Neural progenitor cell (in vitro differentiated cells): ENCODE results near the gene KIF26B. TPM values are rescaled to one million over a fixed set of nuclear protein-coding genes. Genes with fewer than 3 reads are reported as not detected.
A peak's percentile ranks its signal among the peaks of the same experiment; 100 is the strongest.

Source experiments
- DNase-seq: peaks from one replicate; pipeline ENCODE4 v3.0.0-alpha.2; 2016; ENCODE audit warnings: low spot score
- H2AFZ ChIP-seq: fragments of 200-600 bp; sonication (generic); replicated peaks from 2 replicates; pipeline ENCODE4 v1.6.1; 2016; ENCODE audit warnings: antibody characterized with exemption
- H3F3A ChIP-seq: fragments of 200-600 bp; sonication (generic); 2 replicates; pipeline ENCODE4 v1.6.1; 2016; ENCODE audit warnings: antibody characterized with exemption, low read depth
- H3K27ac ChIP-seq: fragments of 200-600 bp; sonication (generic); 2 replicates; pipeline ENCODE4 v1.5.1; 2016; ENCODE audit warnings: mild to moderate bottlenecking
- H3K27me3 ChIP-seq: fragments of 200-600 bp; sonication (generic); 2 replicates; pipeline ENCODE4 v1.6.1; 2016; ENCODE audit warnings: mild to moderate bottlenecking, moderate library complexity
- H3K36me3 ChIP-seq: fragments of 200-600 bp; sonication (generic); 2 replicates; pipeline ENCODE4 v1.5.1; 2016
- H3K4me1 ChIP-seq: fragments of 200-600 bp; sonication (generic); 2 replicates; pipeline ENCODE4 v1.6.1; 2016; ENCODE audit warnings: mixed run types
- H3K4me2 ChIP-seq: fragments of 200-600 bp; sonication (generic); 2 replicates; pipeline ENCODE4 v1.6.1; 2016
- H3K4me3 ChIP-seq: fragments of 200-600 bp; sonication (generic); 2 replicates; pipeline ENCODE4 v1.5.1; 2016
- H3K79me2 ChIP-seq: fragments of 200-600 bp; sonication (generic); 2 replicates; pipeline ENCODE4 v1.6.1; 2016; ENCODE audit warnings: low read depth
- H3K9ac ChIP-seq: fragments of 200-600 bp; sonication (generic); 2 replicates; pipeline ENCODE4 v1.6.1; 2016
- H3K9me3 ChIP-seq: fragments of 200-600 bp; sonication (generic); 2 replicates; pipeline ENCODE4 v1.5.1; 2016; ENCODE audit warnings: low read depth
- H4K20me1 ChIP-seq: fragments of 200-600 bp; sonication (generic); 2 replicates; pipeline ENCODE4 v1.6.1; 2016; ENCODE audit warnings: low read depth
- H3K27ac Mint-ChIP-seq: 3 replicates; pipeline ENCODE4 v1.8.0; 2021; ENCODE audit warnings: mixed read lengths
- H3K27me3 Mint-ChIP-seq: 2 replicates; pipeline ENCODE4 v1.8.0; 2022; ENCODE audit warnings: low read depth, mild to moderate bottlenecking, inconsistent platforms, moderate library complexity, mixed read lengths; ENCODE audit not compliant: insufficient read depth
- H3K36me3 Mint-ChIP-seq: 3 replicates; pipeline ENCODE4 v1.8.0; 2021; ENCODE audit warnings: mixed read lengths
- H3K4me1 Mint-ChIP-seq: 3 replicates; pipeline ENCODE4 v1.8.0; 2021; ENCODE audit warnings: mixed read lengths
- H3K4me3 Mint-ChIP-seq: 3 replicates; pipeline ENCODE4 v1.8.0; 2021; ENCODE audit warnings: mild to moderate bottlenecking, moderate library complexity, mixed read lengths
- H3K9me3 Mint-ChIP-seq: 3 replicates; pipeline ENCODE4 v1.8.0; 2020; ENCODE audit warnings: mixed read lengths
- EZH2 ChIP-seq: fragments of 200-600 bp; sonication (generic); IDR thresholded peaks from 2 replicates; pipeline ENCODE4 v1.6.1; 2017; ENCODE audit warnings: antibody characterized with exemption, mild to moderate bottlenecking, moderate library complexity
- EZH2phosphoT487 ChIP-seq: fragments of 200-600 bp; sonication (generic); IDR thresholded peaks from 2 replicates; pipeline ENCODE4 v1.6.1; 2017; ENCODE audit warnings: antibody characterized with exemption
- total RNA-seq: library from RNA; depleted of rRNA; stranded (reverse); fragments of >200 nt; gene quantifications from 2 replicates; pipeline ENCODE4 v1.2.3, GENCODE V29; 2015; ENCODE audit warnings: low replicate concordance
- TF ChIP-seq, protein P1 (sequence below): fragments of 200-600 bp; sonication (generic); IDR thresholded peaks from 2 replicates; pipeline ENCODE4 v1.5.1; 2017; ENCODE audit warnings: antibody characterized with exemption, mild to moderate bottlenecking

The KIF26B gene
- total RNA-seq, 1 donor from 2014 or later, result 0.47 TPM

DNA sequence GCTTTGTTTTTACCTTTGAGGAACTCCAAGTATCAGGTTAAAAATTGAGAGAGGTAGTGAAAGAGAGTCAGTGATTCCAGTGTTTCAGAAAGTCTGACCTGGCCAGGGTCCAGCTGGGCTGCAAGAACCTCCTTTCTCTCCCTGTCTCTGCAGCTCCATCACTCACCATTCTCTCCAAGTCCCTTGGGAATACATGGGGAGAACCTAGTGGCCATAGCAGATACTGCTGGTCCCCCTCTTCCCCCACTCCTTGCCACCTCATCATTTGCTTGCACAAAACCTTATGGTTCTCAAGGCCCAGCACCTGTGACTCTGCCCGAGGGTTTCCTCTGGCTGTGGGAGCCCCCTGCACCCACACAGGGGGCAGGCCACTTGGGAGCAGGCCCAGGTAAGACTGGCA lies 279.5 kb downstream of the KIF26B start:
- Mint-ChIP-seq H3K4me1 (peaks cover 9% of the 10 kb centered on the region), H3K27ac (no peak overlapping the region), H3K4me3 (no peak overlapping the region), H3K9me3 (no peaks in the 10 kb centered on the region), H3K36me3 (no peaks in the 10 kb centered on the region), H3K27me3 (peaks cover 6% of the 10 kb centered on the region)
- no peak for DNase-seq
- Histone ChIP-seq H3K4me2 (no peak overlapping the region), H3K27ac (no peak overlapping the region), H3K9me3 (no peaks in the 10 kb centered on the region), H3K36me3 (no peaks in the 10 kb centered on the region), H2AFZ (no peak overlapping the region), H3F3A (no peaks in the 10 kb centered on the region), H3K79me2 (no peaks in the 10 kb centered on the region), H3K4me3 (no peak overlapping the region), H3K4me1 (no peaks in the 10 kb centered on the region), H3K27me3 (no peaks in the 10 kb centered on the region), H3K9ac (no peak overlapping the region), H4K20me1 (no peaks in the 10 kb centered on the region)
- TF ChIP-seq, protein P1, sequence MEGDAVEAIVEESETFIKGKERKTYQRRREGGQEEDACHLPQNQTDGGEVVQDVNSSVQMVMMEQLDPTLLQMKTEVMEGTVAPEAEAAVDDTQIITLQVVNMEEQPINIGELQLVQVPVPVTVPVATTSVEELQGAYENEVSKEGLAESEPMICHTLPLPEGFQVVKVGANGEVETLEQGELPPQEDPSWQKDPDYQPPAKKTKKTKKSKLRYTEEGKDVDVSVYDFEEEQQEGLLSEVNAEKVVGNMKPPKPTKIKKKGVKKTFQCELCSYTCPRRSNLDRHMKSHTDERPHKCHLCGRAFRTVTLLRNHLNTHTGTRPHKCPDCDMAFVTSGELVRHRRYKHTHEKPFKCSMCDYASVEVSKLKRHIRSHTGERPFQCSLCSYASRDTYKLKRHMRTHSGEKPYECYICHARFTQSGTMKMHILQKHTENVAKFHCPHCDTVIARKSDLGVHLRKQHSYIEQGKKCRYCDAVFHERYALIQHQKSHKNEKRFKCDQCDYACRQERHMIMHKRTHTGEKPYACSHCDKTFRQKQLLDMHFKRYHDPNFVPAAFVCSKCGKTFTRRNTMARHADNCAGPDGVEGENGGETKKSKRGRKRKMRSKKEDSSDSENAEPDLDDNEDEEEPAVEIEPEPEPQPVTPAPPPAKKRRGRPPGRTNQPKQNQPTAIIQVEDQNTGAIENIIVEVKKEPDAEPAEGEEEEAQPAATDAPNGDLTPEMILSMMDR, result peak; percentile 17
- no peak for TF ChIP-seq EZH2

DNA sequence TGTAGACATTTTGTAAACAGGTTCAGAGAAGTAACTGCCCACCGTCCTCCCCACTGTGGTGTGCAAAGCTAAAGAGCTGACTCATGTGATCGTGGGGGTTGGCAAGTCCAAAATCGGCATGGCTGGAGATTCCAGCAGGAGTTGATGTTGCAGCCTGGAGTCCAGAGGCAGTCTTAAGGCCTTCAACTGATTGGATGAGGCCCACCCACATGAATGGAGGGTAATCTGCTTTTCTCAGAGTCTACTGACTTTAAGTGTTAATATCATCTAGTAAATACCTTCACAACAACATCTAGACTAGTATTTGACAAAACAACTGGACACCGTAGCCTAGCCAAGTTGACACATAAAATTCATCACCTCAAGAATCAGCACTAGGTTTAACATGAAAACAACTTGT lies 281.6 kb downstream of the KIF26B start:
- Histone ChIP-seq H3K36me3 (no peaks in the 10 kb centered on the region), H3K9me3 (no peaks in the 10 kb centered on the region), H3K9ac (no peak overlapping the region), H3K4me3 (no peak overlapping the region), H3K27me3 (no peaks in the 10 kb centered on the region), H3K4me2 (no peak overlapping the region), H3K4me1 (no peaks in the 10 kb centered on the region), H3F3A (no peaks in the 10 kb centered on the region), H4K20me1 (no peaks in the 10 kb centered on the region), H2AFZ (no peak overlapping the region), H3K79me2 (no peaks in the 10 kb centered on the region), H3K27ac (no peak overlapping the region)
- H3K27ac Mint-ChIP-seq, result no peak overlapping the region
- peaks cover 10% of the 10 kb centered on the region for H3K4me1 Mint-ChIP-seq
- H3K27me3 Mint-ChIP-seq, result peaks cover 6% of the 10 kb centered on the region
- H3K4me3 Mint-ChIP-seq, result no peak overlapping the region
- TF ChIP-seq EZH2phosphoT487 (no peak), EZH2 (no peak)
- TF ChIP-seq, protein P1, result no peak
- H3K9me3 Mint-ChIP-seq, result no peaks in the 10 kb centered on the region
- H3K36me3 Mint-ChIP-seq, result no peaks in the 10 kb centered on the region
- no peak for DNase-seq

DNA sequence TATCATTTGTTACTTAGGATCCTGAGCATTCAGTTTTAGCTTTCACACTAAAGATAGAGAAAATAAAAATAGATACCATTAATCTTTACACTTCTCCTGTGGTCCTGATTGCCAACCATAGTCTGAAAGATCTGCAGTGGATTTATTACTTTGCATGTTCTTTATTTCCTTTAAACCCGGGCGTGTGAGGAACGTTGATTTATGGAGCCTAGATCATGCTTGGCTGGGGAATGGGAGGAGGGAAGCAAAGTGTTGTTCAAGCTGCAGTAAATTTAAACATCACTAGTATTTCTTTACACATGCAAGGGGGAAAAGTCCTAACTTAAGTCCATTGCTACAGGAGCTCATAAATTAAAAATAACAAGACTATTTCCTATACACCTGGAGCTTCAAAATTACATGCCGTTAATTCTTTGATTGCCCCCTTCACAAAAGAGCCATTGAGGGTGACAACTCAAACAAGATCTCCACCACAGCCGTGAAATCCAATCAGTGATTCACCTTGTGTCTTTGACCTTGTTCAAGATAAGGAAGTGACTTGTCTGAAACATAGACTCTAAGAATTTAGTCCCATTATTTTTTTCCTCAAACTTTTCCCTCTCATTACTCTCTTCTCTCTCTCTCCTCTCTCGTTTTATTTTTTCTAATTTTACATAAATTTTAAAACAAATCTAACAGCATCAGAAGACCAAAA lies 282.7 kb downstream of the KIF26B start:
- H3K4me3 ChIP-seq, result no peak overlapping the region
- no peaks in the 10 kb centered on the region for H3F3A ChIP-seq
- H3K27me3 Mint-ChIP-seq, result peaks cover 6% of the 10 kb centered on the region
- no peaks in the 10 kb centered on the region for H3K79me2 ChIP-seq
- H3K36me3 ChIP-seq, result no peaks in the 10 kb centered on the region
- H3K9me3 Mint-ChIP-seq, result no peaks in the 10 kb centered on the region
- H3K36me3 Mint-ChIP-seq, result no peaks in the 10 kb centered on the region
- peaks cover 4% of the 10 kb centered on the region for H3K4me1 Mint-ChIP-seq
- H3K27ac Mint-ChIP-seq, result no peak overlapping the region
- H3K9me3 ChIP-seq, result no peaks in the 10 kb centered on the region
- H3K4me2 ChIP-seq, result no peak overlapping the region
- H3K4me1 ChIP-seq, result no peaks in the 10 kb centered on the region
- H4K20me1 ChIP-seq, result no peaks in the 10 kb centered on the region
- H3K27ac ChIP-seq, result no peak overlapping the region
- H3K9ac ChIP-seq, result no peak overlapping the region
- no peak overlapping the region for H2AFZ ChIP-seq
- no peaks in the 10 kb centered on the region for H3K27me3 ChIP-seq
- no peak for TF ChIP-seq EZH2phosphoT487
- TF ChIP-seq, protein P1, result no peak
- no peak for TF ChIP-seq EZH2
- no peak overlapping the region for H3K4me3 Mint-ChIP-seq
- no peak for DNase-seq
